HG03571 (cell line): Measurements from ENCODE around the gene TAL2.
A peak's percentile ranks its signal among the peaks of the same experiment; 100 is the strongest.

Experiments
- ATAC-seq: cut with Tn5 transposase; IDR thresholded peaks from one replicate; pipeline ENCODE4 v1.9.1; 2021; ENCODE audit not compliant: unreplicated experiment

Gene TAL2

GRCh38 chr9:105706156-105706555 lies 43.9 kb downstream of the TAL2 start:
- no peak for ATAC-seq

- peak; percentile 54 for ATAC-seq
Measured at GRCh38 chr9:105708405-105708804, 46.1 kb downstream of the TAL2 start.

GRCh38 chr9:105710638-105711037 lies 48.4 kb downstream of the TAL2 start:
- no peak for ATAC-seq

- no peak for ATAC-seq
Measured at GRCh38 chr9:105711867-105712266, 49.6 kb downstream of the TAL2 start.

GRCh38 chr9:105712297-105712696 lies 50.0 kb downstream of the TAL2 start:
- no peak for ATAC-seq
